ENCODE data around the gene CCNF.

The CCNF gene

DNA sequence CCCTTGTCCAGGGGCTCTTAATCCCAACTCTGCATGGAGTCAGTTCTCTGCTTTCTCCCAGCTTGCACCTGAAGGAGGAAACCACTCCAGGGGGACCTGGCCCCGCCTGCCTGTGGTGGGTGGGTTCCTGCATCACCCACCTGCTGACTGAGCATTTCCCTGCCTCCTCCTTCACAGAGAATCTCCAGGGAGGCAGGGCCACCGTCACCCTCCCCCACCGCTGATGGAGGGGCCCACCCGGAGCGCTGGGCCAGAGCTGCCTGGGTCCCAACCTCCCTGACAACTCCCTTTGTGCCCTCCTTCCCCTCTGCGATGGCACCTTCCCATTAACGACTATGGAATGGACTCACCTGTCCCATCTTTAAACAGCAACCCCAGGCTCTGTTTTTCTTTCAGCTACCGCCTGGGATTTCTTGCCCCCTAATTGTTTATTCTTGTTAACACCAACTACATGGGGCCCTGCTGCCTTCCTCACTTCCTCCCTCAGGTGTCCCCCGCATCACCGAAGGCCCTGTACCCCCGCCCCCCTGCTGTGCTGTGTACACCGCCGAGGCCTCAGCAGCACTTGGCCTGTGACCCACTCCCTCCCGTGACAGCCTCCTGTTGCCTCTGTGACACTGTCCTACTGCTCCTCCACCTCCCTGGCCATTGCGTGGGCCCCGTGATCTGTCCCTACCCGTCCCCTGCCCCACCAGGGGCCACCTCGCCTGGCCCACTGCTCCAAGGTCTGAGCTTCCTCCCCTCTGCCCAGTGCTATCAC, 29.8 kb downstream of the CCNF start:
- DNase-seq = no peak

GRCh38 chr16:2459647-2460390, 30.6 kb downstream of the CCNF start, which contains the start of gene TEDC2:
Gene TEDC2 (plus strand): TSS chr16:2460109. CDS start chr16:2460145, 36 bp downstream.
- peak; percentile 95 to 98 (median 97) for DNase-seq

DNA sequence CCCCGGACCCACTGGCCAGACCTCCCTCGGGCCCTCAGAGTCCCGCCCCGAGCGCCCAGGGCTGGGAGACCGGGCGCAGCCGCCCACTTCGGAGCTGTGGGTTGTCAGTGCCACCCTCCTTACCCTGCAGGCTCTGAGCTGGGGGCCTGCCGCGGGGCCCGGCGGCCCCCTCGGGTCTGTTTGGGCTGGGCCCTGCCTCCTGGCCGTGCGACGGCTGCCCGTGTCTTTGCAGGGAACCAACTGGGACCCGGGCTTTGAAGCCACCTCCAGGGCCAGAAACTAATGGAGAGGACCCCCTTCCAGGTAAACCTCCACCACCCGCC, 31.1 kb downstream of the CCNF start:
- DNase-seq = no peak

DNA sequence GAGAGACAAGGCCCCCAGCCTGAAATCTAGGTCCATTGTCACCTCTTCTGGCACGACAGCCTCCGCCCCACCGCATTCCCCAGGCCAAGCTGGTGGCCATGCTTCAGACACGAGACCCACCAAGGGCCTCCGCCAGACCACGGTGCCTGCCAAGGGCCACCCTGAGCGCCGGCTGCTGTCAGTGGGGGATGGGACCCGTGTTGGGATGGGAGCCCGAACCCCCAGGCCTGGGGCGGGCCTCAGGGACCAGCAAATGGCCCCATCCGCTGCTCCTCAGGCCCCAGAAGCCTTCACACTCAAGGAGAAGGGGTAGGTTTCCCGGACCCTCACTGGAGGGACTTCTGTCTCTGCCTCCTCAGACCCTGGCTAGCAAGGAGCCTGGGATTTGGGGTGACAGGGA, 31.7 kb downstream of the CCNF start:
- DNase-seq = no peak

DNA sequence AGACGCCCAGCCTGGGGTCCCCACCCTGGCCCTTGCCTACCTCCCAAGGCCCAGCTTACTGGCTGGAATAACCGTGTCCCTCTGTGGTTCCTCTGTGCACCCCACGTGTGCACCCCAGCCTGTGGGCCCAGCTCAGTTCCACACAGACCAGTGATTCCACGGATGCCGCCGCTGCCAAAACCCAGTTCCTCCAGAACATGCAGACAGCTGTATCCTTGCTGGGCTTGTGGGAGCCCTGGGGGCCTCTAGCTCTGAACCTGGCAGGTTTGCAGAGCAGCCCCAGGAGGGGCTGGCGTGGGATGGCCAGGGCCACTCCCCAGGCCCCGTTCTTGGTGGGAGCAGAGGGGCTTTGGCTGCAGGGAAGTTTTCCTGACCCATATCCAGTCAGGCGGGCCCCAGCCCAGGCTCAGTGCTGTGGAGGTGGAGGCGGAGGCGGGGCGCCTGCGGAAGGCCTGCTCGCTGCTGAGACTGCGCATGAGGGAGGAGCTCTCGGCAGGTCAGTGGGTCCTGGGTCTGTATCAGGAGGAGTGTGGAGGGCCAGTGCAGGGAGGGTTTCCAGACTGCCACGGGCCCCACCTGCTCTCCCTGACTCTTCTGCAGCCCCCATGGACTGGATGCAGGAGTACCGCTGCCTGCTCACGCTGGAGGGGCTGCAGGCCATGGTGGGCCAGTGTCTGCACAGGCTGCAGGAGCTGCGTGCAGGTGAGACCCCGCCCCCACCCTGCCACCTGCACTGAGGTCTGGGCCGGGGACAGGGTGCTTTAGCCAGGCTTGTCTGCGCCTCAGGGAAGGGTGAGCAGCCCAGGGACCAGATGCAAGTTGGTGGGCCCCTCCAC, 33.0 kb downstream of the CCNF start:
- no peak for DNase-seq

- no peak for DNase-seq
Measured at GRCh38 chr16:2464333-2464732, 35.1 kb downstream of the CCNF start.

DNA sequence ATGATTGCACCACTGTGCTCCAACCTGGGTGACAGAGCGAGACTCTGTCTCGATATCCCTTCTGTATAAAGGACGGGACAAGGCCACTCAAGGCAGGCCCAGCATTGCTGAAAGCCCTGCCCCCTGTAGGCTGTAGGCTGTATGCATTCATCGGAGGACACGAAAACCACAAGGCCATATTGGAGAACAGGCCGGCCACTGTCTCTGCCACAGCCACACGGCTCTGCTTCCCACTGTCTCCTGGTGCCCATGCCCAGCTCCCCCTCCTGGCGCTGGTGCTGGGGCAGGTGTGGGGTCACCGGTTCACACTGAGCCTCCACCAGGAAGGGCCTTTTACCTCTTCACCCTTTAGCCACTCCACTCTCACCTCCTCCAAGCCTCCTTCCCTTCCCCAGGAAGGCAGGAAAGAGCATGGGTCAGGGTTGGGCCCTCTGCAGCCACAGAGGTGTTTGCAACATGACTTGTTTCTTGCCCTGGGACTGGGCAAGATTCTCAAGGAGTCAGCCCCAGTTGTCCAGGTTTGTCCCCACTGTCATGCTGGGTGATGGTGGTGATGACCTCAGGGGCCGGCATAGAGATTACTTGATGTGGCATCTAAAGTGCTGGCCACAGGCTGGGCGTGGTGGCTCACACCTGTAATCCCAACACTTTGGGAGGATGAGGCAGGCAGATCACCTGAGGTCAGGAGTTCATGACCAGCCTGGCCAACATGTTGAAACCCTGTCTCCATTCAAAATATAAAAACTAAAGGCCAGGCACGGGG, 36.6 kb downstream of the CCNF start:
- peak in 1 of 4 experiments; percentile 36 for DNase-seq

DNA sequence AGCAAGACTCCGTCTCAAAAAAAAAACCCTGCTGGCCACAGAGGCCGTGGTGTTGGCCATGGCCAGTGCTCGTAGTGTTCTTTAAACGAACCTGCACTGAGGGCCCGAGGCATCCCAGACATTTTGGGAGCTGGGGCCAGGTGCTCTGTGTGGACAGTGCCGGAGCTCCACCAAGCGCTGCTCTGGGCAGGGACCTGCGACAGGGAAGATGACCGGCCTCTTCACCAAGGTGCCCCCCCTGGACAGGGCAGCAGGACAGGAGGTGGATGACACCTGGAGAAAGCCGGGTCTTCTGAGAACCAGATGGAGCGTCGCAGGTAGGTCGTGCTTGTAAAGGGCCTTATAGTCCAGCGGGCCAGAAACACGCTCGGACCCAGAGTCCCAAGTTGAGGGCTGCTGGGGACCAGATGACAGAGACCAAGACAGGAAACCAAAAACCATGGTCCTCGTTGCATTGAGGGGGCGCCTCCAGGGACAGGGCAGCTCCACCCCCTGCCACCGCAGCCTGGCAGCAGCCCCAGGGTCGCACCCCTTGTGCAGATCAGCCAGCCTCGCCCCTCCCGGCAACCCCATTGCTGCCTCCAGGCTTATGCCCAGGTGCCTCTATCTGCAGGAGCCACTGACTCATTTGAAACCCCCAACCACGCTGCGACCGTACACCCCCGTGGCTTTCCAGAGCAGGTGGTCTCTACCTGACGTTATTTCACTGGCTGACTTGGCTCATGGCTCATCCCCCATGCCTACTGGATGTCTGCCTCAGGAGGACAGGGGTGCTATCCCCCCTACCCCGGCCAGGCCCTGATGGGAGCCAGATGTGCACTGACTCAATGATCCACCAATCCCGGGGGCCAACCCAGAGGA, 37.6 kb downstream of the CCNF start:
- no peak for DNase-seq

GRCh38 chr16:2467528-2468232, 38.4 kb downstream of the CCNF start:
- peak; percentile 60 to 78 (median 66) for DNase-seq

DNA sequence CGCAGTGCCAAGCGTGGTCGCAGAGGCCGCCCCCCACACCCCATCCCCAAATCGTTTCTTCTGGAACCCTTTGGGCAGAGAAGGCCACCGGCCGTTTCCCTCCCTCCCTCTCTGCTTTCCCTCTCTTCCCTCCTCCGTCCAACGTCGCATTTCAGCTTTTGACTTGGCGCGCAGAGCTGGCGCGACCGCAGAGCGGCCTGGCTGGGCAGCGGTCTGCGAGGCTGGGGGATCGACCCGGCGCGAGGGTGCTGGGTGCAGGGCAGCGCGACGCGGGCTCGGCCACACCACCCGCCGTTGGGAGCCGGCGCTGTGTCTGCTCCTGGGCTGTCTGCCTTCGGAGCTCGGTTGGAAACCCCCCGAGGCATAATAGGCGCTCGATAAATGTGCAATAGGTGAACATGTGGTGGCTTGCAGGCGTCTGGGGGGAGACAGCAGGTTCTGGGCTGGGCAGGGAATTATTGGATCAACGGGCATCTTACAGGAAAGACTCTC, 39.0 kb downstream of the CCNF start:
- peak in 3 of 4 experiments; percentile 15 to 51 (median 41) for DNase-seq

DNA sequence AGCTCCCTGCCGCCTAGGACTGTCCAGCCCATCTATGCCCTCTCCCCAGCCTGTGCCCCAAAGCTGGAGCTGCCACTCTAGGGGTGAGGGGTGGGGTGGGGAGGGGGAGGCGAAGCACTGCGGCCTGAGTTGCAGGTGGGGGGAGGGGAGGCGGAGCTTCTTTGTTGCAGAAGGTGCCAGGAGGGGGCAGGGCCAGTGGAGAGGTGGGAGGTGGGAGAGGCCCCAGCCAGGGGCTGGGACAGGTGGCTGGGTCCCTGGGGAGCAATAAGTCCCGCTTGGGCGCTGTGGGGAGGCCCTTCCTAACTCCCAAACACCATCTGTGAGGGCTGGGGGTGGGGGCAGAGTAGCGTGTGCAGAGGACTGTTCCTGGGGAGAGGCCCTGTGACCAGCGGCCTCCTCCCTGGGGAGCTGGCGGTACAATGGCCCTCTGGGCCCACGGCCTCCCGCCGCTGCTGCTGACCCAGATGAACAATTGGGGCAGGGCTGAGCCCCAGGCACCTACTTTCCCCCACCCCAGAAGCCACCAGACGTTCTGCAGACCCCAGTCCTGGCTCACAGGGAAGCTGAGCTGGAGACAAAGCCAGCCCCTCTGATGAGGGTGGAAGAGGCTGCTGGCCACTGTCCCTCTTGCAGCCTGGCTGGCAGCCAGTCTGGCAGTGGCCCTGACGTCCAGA, 39.6 kb downstream of the CCNF start:
- no peak for DNase-seq

DNA sequence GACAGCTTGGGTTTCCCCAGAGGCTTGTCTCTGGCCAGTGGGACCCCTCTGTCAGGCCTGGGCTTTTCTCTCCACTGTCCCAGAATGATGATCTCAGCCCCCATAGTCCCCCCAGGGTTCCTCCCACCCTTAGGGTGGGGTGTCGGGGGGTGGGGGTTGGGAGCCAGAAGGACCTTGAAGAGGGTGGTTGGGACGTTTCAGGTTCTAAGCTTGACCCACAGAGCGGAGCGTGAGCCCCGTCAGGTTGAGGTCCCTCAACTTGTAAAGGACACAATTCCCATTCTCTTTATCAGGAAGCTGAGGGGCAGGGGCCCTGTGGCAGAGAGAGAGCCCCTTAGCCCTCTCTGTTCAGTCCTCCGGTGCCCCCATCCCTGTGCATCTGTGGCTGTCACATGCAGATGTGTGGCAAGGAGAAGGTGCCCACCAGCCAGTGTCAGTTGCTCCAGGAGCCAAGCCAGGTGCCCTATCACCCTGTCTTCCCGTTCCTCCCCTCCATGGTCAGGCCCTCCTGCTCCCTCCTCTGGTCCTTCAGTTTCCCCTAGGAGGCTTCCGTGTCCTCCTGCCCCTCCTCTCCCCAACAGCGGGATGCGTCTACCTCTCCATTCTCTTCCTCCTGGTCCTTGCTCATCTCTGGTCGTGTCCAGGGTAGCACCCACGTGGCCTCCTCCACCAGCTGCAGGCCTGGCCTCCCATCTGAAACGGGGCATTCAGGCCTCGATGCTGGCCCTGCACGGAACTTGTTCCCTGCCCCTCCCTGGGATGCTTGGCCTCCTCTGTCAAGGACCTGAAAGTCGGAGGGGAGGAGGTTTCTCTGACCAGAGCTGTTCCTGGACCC, 40.4 kb downstream of the CCNF start:
- no peak for DNase-seq

DNA sequence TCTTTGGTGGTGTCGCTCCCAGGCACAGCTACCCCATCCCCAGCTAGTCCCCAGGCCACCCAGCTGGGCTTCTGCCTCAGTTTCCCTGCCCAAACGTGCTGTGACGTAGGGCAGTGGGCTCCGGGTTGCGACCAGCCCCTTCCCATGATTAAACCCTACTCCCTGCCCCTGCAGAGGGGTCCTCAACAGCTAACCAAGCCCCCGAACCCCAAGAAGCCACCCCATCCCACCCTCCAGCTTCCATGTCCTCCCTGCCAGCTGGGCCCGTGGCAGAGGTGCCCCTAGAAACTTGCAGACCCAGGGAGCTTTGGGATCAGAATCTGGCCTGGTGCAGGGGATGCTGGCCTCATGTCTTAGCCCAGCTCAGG, 41.0 kb downstream of the CCNF start:
- DNase-seq = no peak

DNA sequence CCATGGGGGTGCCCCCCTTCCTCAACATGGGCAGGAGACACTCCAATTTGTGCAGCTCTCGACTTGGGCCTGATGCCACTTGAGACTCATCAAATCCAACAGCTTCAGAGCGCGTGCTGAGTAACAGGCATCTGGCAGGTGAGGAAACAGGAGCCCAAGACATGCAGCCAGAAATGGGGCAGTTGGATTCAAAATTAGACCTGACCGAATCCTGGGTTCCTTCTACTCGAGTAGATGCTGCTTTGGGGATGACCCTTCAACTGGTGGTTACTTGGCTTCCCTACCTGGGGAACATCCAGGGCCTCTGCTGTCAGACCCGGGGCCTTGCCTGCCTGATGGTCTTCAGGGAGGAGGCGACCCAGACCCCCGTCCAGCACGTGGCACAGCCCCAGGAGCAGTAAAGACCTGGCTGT, 41.4 kb downstream of the CCNF start:
- DNase-seq = no peak

GRCh38 chr16:2471016-2471652, 41.9 kb downstream of the CCNF start, which contains the start of gene NTN3:
Gene NTN3 (plus strand): TSS chr16:2471297. CDS start chr16:2471702, 405 bp downstream.
- peak in 2 of 4 experiments; percentile 40 to 46 for DNase-seq

DNA sequence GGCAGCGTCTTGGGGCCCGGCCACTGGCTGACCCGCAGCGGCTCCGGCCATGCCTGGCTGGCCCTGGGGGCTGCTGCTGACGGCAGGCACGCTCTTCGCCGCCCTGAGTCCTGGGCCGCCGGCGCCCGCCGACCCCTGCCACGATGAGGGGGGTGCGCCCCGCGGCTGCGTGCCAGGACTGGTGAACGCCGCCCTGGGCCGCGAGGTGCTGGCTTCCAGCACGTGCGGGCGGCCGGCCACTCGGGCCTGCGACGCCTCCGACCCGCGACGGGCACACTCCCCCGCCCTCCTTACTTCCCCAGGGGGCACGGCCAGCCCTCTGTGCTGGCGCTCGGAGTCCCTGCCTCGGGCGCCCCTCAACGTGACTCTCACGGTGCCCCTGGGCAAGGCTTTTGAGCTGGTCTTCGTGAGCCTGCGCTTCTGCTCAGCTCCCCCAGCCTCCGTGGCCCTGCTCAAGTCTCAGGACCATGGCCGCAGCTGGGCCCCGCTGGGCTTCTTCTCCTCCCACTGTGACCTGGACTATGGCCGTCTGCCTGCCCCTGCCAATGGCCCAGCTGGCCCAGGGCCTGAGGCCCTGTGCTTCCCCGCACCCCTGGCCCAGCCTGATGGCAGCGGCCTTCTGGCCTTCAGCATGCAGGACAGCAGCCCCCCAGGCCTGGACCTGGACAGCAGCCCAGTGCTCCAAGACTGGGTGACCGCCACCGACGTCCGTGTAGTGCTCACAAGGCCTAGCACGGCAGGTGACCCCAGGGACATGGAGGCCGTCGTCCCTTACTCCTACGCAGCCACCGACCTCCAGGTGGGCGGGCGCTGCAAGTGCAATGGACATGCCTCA, 42.6 kb downstream of the CCNF start:
- no peak for DNase-seq

- DNase-seq = no peak
Measured at GRCh38 chr16:2472488-2472864, 43.2 kb downstream of the CCNF start.

Measured in suppressor macrophage (primary cell).